HG03097 (cell line): Measurements from ENCODE around the gene IGDCC3.

Experiments used
- ATAC-seq: cut with Tn5 transposase; IDR thresholded peaks from one replicate; pipeline ENCODE4 v1.9.1; 2021; ENCODE audit not compliant: unreplicated experiment, low FRiP score

The IGDCC3 gene

DNA sequence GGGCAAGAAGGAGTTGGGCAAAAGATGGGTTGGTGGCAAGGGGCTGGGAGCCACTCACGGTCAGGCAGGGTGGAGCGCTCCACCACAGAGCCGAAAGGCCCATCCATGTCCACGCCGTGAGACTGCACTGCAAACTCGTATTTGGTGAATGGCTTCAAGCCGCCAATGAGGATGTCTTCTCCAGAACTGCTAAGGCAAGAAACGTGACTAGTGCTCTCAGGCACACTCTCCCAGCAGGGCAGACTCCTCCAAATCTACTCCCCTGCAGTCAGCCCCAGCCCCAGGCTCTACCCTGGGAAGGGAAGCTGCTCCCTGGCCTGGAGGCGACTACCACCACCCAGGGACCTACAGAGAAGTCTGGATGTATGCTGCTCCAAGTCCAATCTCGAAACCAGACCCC lies 11.4 kb upstream of the IGDCC3 start:
- ATAC-seq = no peak

DNA sequence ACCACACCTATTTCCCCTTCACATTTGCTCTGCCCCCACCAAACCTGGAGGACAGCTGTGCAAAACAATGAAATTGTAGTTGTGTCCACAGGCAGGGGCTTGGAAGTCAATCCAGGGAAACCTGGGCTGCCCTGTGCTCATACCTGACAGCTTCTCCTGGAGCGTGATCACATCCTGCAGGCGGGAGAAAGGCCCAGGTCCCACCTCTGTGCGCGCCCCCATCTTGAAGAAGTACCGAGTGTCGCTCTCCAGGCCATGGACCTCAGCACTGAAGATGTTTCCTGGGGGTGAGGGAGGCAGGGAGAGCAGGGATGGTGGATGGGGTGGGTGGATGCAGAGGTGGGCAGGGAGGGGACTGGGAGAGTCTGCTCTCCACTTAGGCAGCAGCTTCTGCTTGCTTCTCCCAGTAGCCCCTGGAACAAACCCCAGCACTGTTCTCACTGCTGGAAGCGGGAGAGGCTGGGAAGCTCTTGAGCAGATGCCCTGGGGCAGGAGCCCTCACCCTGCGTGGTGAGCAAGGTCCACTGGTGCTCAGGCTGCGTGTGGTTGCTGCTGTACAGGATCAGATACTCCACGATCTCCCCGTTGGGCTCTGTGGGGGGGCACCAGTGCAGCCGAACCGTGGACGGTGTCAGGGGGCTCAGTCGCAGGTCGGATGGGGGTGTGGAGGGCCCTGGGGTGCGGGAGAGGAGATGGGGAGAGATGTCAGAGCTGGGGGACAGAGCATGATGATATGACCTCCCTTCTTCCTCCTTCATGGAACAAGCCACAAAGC lies 10.7 kb upstream of the IGDCC3 start:
- ATAC-seq = no peak

DNA sequence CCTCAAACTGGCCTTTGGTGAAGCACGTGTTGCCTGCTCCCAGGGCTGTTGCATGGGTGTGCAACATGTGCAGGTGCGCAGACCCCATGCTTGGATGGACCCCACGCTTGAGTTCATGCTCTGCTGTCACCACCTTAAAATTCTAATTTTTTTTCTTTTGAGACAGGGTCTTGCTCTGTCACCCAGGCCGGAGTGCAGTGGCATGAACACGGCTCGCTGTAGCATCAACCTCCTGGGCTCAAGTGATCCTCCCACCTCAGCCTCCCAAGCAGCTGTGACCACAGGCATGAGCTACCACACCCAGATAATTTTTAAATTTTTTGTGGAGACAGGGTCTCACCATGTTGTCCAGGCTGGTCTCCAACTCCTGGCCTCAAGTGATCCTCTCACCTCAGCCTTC lies 9.1 kb upstream of the IGDCC3 start:
- ATAC-seq = no peak

DNA sequence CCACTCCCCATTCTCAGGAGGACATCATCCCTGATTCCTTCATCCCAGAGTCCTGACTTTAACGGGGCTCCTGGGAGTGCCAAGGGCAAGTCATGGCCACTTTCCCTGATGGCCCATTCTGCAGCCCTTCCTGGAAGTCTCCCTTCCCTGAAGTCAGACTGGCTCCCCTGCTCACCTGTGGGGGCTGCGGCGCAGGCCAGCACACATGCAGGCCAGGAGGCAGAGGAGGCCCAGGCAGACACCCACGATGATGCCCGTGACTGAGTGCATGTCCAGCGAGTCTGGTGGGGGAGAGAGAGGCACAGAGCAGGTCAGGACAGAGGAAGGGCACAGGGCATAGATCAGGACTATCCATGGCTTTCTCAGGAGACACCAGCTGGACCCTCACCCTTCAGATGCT lies 8.6 kb upstream of the IGDCC3 start:
- ATAC-seq = no peak

DNA sequence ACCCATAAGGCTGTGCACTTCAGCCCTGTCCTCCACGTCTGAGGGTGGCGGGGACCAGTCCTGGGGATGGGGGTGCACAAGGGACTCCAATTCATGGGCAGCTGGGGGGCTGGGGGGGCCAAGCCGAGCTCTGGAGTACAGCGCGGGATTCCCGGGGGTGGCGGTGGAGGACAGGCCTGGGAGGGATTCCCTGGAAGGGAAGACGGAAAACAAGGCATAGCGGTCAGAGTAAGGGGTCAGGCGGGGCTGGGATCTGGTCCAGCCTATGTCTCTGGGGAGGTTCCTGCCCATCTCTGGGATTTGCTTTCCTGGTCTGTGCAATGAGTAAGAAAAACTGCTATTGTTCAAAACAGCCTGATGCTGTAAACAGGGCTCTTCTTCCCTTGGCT lies 8.1 kb upstream of the IGDCC3 start:
- ATAC-seq = no peak

DNA sequence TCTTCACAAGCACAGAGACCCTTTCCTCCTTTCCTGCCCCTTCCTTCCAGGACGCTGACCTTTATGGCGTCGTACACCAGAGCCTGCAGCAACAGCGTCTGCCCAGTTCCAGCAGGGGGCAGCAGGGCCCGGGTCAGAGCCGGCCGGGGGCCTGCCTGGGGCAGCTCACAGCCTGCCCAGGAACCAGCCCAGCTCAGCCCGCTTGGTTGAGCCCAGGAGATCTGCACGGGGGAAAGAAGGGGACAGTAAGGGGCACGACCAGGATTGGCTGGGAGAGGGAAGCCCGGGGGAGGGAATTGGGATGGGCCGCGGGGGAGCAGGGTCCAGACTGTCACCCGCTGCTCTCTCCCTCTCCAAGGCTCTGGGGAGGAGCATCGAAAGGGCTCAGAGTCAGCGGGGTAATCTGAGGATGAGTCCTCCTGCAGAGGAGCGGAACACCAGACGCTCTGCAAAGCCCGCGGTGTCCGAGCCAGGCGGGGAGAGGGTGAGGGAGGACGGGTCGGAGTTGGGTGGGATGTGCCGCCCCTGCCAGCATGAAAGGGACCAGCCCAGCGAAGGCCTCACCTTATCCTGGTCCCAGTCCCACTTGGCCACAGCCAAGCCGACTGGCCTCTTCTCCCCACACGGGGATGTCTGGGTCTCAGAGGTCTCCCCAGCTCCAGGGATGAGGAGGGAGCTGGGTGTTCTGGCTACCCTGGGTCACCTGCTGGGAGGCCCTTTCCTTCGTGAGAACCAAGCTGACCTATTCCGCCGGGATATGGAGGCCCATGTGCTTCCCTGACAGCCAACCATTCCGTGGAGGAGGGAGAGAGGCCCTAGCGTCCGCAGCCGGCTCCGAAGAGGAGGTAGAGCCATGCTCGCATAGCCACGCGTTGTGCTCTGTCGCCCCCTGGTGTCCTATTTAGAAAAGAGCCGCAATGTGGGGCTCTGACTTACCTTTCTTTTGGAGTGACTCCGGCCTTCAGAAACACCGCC lies 7.4 kb upstream of the IGDCC3 start:
- ATAC-seq = no peak

DNA sequence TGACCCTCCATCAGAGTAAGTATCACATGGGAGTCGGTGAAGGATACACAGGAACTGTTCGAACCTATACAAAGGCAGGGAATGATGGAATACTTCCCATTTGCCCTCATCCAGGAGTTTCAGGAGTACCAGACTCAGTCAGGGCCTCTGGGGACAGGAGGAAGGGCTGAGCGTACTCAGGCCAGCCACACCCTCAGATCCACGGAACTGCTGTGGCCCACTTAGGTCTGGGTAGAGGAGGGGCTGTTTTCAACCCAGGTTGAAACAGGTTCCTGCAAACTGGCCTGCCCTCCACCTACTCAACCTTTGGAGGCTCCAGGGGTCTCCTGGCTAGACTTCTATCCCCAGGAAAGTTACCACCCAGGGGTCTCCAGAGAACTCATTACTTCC lies 6.7 kb upstream of the IGDCC3 start:
- ATAC-seq = no peak

DNA sequence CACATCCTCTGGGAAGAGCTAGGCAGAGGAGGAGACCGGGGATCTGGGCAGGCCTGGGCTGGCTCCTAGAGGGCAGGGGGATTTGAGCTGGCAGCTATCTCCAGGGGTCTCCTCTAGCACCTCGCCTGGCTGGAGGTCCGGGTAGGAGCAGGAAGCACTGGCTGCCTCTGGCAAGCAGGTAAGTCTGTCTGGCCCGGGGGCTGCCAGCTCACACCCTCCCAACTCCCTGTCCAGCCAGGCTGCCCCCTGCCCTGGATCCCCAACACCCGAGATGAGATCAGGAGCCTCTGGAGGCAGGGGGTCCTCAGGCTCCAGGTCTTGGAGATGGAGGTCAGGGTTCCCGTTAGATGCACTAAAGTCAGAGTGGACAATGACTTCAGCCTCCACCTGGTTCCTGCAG lies 6.2 kb upstream of the IGDCC3 start:
- no peak for ATAC-seq

DNA sequence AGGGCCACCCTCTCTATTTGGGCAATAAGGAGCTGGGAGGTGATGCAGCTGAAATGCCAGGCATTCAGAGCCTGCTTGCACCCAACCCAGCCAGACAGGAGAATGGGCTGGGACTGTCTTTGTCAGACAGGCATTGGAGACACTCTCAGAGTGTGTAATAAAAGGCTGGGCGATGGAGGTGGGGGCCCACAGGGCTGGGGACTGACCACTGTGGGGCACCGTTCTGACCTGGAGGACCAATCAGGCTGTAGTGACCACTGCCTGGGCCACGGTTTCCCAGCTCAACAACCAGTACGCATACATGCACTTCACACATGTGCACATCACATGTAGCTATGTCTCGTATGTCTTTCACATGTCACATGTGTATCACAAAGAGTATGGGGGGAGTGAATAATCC lies 5.7 kb upstream of the IGDCC3 start:
- no peak for ATAC-seq

DNA sequence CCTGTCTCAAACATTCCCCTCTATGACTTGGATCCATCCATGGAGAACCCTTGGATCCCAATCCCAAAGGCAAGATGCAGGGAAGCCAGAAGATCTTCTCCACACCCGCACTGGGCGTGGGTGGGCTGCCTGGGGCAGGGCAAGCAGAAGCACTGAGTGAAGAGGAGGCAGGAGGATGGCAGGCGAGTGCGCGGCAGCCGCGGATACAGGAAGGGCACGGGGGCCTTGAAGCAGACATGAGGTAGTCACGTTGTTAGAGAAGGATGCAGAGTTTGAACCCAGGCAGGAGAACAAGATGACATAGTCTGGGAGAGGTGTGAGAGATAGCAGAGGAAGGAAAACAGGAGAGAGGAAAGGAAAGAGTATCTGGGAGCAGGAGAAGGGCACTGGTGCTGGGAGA lies 5.1 kb upstream of the IGDCC3 start:
- ATAC-seq = no peak

DNA sequence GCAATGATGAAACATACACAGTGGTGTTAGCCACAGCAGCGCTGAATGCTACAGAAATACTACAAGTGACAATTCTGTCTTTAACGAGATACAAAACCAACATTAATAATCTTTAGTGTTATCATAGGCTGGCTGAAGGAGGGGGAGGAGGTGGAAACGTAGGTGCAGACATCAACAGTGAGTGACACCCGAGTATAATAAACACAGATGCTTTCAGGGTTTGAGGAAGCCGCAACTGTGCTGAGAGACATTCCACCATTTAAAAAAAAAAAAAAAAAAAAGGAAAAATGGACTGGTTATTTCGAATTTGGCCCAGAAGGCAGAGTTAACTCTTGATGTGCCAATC lies 4.3 kb upstream of the IGDCC3 start:
- no peak for ATAC-seq

DNA sequence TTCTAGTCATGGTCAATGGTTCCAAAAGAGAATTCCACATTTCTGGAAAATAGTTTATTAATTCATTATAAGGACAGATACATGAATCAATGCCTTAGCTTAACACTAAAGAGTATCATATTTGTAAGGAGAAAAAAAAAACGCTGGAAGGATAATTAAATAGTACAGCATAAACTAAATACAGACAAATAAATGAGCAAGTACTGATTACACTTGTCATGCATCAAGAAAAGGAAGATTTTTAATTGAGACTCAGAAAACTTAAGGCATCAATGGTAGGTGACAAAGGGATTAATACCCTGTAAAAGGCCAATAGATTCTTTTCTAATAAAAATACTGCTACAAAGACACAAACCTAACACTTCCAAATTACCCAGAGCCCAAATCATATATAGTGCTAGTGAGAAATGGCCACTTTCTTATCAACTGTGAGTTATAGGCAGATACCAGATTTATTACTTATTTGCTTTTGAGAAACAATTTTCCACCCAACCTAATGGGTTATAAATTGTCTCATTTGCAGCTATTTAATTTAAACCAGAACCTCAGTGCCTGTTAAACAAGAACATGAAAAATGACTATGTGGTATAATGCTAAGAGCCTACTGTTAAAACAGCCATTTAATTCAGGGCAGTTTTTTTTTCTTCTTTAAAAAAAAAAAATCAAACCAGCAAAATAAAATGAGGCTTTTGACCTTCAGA lies 3.8 kb upstream of the IGDCC3 start:
- ATAC-seq = no peak

DNA sequence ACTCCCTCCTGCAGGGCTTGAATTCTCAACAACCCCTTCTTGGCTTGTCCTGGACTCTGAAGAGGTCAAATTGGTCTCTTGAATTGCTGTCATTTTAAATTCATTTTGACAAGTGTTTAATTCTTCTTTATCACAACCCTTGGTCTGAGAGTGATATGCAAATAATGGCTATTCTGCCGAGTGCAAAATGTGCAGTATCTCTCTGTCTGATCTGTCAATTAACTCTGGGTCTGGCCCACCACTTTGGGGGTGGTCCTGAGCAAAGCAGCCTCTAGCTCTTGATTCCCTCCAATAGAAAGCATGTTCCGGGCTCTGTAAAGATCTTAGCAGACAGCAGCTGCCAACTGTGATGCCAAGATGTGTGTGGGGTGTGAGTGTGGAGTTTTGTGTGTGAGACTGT lies 2.2 kb upstream of the IGDCC3 start:
- ATAC-seq = no peak

DNA sequence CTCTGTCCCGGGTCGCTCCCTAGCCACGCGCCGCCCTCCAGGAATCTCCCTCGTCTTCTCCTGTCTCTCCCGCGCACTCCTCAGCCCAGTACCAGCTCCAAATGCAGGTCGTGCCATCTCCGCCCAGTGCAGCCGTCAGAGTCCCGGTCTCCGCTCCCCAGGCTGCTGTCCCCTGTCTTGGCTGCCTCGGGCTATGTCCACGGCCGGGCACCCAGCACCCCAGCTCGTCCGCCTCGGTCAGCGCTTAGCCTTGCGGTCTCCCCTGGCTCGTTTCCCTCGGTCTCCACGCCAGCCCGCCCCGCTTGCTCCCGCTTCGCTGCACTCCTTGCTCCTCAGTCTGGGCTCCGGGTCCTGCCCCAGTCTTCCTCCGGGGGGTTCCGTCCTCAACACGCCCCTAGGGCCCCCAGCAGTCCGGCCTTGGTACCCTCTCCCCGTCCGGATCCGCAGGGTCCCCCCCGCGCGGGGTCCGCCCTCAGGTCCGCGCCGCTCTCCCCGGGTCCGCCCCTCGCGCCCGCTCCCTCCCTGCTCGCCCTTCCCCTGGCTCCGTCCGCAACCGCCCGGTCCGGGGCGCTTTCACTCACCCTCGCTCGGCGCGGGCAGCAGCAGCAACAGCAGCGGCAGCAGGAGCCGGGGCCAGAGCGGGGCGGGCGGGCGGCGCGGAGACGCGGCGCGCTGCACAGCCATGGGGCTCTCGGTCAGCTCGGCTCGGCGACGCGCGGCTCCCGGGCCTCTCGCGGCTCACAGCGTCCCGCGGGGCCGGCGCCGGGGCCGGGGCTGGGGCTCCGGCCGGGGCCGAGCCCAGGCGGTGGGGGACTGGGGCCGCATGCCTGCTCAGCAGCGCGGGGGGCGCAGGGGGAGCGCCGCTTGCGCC lies 462 bp downstream of the IGDCC3 start:
- ATAC-seq = no peak

DNA sequence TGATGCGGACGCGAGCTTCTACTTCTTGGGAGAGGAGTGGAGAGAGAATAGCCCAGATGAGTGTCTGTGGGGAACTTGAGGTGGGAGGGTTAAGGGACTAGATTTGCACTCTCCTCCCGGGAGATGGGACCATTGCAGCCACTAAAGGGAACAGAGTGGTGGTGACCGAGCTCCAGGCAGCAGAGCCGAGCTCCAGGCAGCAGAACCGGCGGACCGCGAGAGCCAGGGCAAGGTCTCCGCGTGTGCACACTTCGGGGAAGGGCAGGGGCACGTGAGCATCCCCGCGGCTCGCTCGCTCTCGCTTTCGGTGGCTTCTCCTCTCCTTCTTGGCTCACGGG lies 1.1 kb downstream of the IGDCC3 start:
- no peak for ATAC-seq

DNA sequence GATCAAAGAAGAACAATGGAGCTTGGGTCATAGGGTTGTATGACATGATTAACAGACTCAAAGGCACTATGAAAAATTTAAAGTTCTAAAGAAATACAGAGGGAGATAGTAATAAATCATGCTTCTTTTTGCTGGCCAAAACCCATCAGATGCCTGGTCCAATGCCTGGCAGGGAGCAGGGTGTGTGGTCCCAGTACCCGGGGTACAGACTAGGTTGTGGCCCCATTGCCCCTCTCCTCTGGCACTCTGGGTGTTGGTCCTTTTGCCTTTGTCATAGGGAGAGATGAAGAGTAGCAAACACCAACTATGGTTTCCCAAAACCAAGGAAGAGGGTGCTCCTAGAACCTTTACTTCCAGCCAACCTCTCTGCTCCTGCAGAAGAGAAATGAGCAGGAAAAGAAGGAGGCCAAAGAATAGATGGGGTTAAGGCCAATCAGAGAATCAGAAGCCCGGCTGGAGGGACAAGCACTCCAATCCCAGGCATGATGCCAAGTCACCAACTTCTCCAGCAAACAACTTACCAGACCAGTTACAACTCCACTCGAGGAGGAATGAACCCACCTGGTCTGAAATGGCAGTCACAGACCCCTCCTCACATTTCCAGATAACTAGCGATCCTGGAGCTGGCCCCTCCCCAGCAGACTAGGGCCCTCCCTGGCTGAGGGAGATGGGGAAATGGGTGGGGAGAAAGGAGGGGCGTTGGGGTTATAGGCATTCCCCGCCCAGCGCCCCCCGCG lies 1.8 kb downstream of the IGDCC3 start:
- no peak for ATAC-seq

DNA sequence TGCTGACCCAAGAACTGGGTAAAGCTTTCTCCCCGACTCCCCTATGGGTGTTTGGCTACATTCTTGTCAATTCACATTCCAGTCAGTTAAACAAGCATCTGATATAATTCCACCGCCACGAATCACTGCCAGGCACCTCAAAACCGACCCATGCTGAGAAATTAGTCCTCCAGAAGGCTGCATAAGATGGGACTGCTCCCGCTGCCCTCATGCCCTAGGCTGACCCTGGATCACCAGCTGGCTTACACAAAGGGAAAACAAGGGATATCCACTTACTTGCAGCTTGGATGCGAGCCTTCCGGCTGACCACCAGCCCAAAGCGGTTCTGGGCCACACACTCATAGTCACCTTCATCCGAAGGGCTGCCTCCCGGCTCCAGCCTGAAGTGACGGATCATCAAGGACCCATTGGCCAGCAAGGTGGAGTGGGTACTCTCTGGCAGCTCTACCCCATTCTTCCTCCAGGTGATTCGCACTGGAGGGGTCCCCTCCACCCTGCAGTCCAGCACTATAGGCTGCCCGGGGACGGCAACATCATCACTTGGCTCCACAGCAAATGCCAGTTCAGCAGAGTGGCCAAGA lies 2.9 kb downstream of the IGDCC3 start:
- no peak for ATAC-seq

DNA sequence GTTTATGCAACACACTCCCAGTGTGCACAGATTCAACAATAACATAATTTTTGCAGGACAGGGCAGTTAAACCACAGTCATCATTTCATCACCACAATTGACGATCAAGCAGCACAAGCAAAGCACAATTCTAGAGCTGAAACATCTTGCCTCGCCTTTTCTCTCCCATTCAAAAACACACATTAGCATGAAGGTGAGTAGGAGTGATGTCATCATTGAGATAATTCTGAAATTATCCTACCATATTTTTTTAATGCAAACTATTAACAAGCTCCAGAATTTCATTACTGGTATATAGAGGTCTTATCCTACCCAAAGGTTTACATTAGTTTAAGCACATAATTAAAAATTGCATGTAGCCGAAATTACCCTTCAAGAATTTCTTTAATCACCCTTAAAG lies 3.5 kb downstream of the IGDCC3 start:
- ATAC-seq = no peak

DNA sequence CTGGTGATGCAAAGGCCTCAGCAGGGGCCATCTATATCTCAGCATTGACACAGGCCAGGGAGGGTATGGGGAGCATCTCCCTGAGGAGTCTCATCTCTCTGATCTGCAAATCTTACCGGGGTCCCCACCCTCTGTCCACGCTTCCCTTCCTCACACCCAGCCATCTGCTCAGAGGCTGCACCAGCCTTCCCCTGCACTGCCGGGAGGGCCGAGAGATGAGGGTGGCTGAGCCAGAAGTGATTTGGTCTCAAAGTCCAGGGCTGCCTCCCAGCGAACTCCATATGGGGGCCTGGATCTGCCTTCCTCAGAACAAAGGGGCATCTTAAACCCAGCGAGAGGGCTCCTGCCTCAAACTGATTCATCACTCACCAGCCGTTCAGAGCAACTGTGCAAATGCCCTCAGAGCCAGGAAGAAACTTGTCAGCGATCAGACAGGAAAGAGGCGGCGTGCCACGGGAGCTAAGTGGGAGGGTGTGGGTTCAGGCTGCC lies 4.6 kb downstream of the IGDCC3 start:
- no peak for ATAC-seq

DNA sequence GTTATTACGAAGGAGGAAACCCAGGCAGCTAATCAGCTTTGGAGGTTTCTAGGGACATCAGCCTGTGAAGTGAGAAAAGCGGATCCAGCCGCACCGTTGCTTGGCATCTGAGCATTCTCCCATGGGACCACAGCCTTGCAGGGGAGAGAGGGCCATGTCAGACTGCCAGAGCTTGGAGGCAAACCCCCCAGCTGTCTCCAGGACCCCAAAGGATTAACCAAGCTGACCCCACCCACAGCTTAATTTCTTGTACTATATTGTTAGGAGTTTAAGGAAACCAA lies 5.1 kb downstream of the IGDCC3 start:
- ATAC-seq = no peak
